Trophoblast cell (in vitro differentiated cells and primary cell): Measurements from ENCODE around the gene MFAP1.
A peak's percentile ranks its signal among the peaks of the same experiment; 100 is the strongest.

Experiments
- DNase-seq, 2 donors: peaks; one replicate each; pipeline ENCODE4 v3.0.0-alpha.2; 2016
- H2AFZ ChIP-seq: 2 replicates; pipeline ENCODE4 v1.6.1; 2013; ENCODE audit warnings: low read length, moderate library complexity, mild to moderate bottlenecking; ENCODE audit not compliant: insufficient read depth, poor library complexity
- H2AK5ac ChIP-seq: 2 replicates; pipeline ENCODE4 v1.6.1; 2013; ENCODE audit warnings: mild to moderate bottlenecking, low read length
- H2BK120ac ChIP-seq: 2 replicates; pipeline ENCODE4 v1.6.1; 2013; ENCODE audit warnings: low read length, mild to moderate bottlenecking, moderate library complexity; ENCODE audit not compliant: insufficient read depth, poor library complexity
- H2BK12ac ChIP-seq: 2 replicates; pipeline ENCODE4 v1.6.1; 2013; ENCODE audit warnings: mild to moderate bottlenecking, low read length, moderate library complexity
- H2BK5ac ChIP-seq: 2 replicates; pipeline ENCODE4 v1.6.1; 2013; ENCODE audit warnings: low read length, low read depth, moderate library complexity, mild to moderate bottlenecking; ENCODE audit not compliant: poor library complexity
- H3K14ac ChIP-seq: 2 replicates; pipeline ENCODE4 v1.6.1; 2013; ENCODE audit warnings: mild to moderate bottlenecking, low read length
- H3K18ac ChIP-seq: 2 replicates; pipeline ENCODE4 v1.6.1; 2013; ENCODE audit warnings: mild to moderate bottlenecking, low read length
- H3K23ac ChIP-seq: 2 replicates; pipeline ENCODE4 v1.6.1; 2013; ENCODE audit warnings: low read length
- H3K27ac ChIP-seq: 2 replicates; pipeline ENCODE4 v1.5.1; 2013; ENCODE audit warnings: low read depth, mild to moderate bottlenecking, inconsistent platforms, low read length, moderate library complexity
- H3K27me3 ChIP-seq: 2 replicates; pipeline ENCODE4 v1.6.1; 2013; ENCODE audit warnings: inconsistent platforms, mild to moderate bottlenecking, low read length, moderate library complexity; ENCODE audit not compliant: insufficient read depth
- H3K36me3 ChIP-seq, 2 experiments: 1 replicate in 1 of 2; 2 replicates in 1 of 2; pipeline ENCODE4 v1.6.1; 2013; ENCODE audit warnings: low read length in 2 of 2, mild to moderate bottlenecking in 2 of 2, moderate library complexity in 1 of 2; ENCODE audit not compliant: insufficient read depth in 2 of 2, control insufficient read depth in 1 of 2
- H3K4ac ChIP-seq: 2 replicates; pipeline ENCODE4 v1.6.1; 2013; ENCODE audit warnings: low read depth, mild to moderate bottlenecking, low read length, moderate library complexity
- H3K4me1 ChIP-seq, 2 experiments: 1 replicate in 1 of 2; 2 replicates in 1 of 2; pipeline ENCODE4 v1.6.1; 2013; ENCODE audit warnings: low read length in 2 of 2, mild to moderate bottlenecking in 2 of 2, moderate library complexity in 1 of 2; ENCODE audit not compliant: insufficient read depth in 2 of 2, control insufficient read depth in 1 of 2
- H3K4me2 ChIP-seq: 2 replicates; pipeline ENCODE4 v1.6.1; 2013; ENCODE audit warnings: inconsistent platforms, mild to moderate bottlenecking, low read length, moderate library complexity
- H3K4me3 ChIP-seq: 2 replicates; pipeline ENCODE4 v1.5.1; 2013; ENCODE audit warnings: mild to moderate bottlenecking, low read depth, low read length, inconsistent platforms
- H3K79me1 ChIP-seq: one replicate; pipeline ENCODE4 v1.6.1; 2013; ENCODE audit warnings: low read length
- H3K79me2 ChIP-seq: 2 replicates; pipeline ENCODE4 v1.6.1; 2013; ENCODE audit warnings: low read length, mild to moderate bottlenecking; ENCODE audit not compliant: control insufficient read depth, insufficient read depth, poor library complexity
- H3K9ac ChIP-seq: 2 replicates; pipeline ENCODE4 v1.6.1; 2013; ENCODE audit warnings: mild to moderate bottlenecking, low read length
- H3K9me3 ChIP-seq: 2 replicates; pipeline ENCODE4 v1.6.1; 2013; ENCODE audit warnings: low read depth, mild to moderate bottlenecking, control low read depth, inconsistent platforms, low read length; ENCODE audit not compliant: insufficient read depth
- H4K12ac ChIP-seq: 2 replicates; pipeline ENCODE4 v1.6.1; 2013; ENCODE audit warnings: low read depth, mild to moderate bottlenecking, low read length, moderate library complexity
- H4K8ac ChIP-seq: 2 replicates; pipeline ENCODE4 v1.6.1; 2013; ENCODE audit warnings: low read depth, mild to moderate bottlenecking, low read length, moderate library complexity
- H4K91ac ChIP-seq: one replicate; pipeline ENCODE4 v1.6.1; 2013; ENCODE audit warnings: low read depth, mild to moderate bottlenecking, low read length, moderate library complexity
- WGBS: extraction: QIAGEN DNeasy Blood & Tissue Kit; methylation state at CpG from one replicate; pipeline ENCODE4 v1.1.7; 2013; ENCODE audit warnings: missing lambda C conversion rate; ENCODE audit not compliant: insufficient read length, insufficient coverage; ENCODE audit errors: extremely low coverage; 5-methylcytosine and 5-hydroxymethylcytosine counted together

MFAP1 gene

GRCh38 chr15:43796566-43796965, 27.9 kb downstream of the MFAP1 start:
- Histone ChIP-seq H2AK5ac (no peak overlapping the region), H3K36me3 (peaks cover 36 to 45% of the 10 kb centered on the region in 2 experiments), H2AFZ (no peak overlapping the region), H3K4me3 (no peak overlapping the region), H3K9me3 (peaks cover 2% of the 10 kb centered on the region), H2BK12ac (no peak overlapping the region), H4K8ac (no peak overlapping the region), H4K12ac (no peak overlapping the region), H2BK120ac (no peak overlapping the region), H3K79me2 (peaks cover 15% of the 10 kb centered on the region), H3K4ac (no peak overlapping the region), H3K4me2 (no peak overlapping the region), H3K27ac (no peak overlapping the region), H3K18ac (no peak overlapping the region), H3K9ac (no peak overlapping the region), H4K91ac (no peak overlapping the region), H3K79me1 (peaks cover 17% of the 10 kb centered on the region), H3K27me3 (no peaks in the 10 kb centered on the region), H3K23ac (no peak overlapping the region), H3K14ac (no peak overlapping the region), H2BK5ac (no peak overlapping the region), H3K4me1 (peaks cover 14 to 29% of the 10 kb centered on the region in 2 experiments)
- no peak for DNase-seq
- no CpG with 5 or more reads among the region's 3 CpGs for WGBS

DNA sequence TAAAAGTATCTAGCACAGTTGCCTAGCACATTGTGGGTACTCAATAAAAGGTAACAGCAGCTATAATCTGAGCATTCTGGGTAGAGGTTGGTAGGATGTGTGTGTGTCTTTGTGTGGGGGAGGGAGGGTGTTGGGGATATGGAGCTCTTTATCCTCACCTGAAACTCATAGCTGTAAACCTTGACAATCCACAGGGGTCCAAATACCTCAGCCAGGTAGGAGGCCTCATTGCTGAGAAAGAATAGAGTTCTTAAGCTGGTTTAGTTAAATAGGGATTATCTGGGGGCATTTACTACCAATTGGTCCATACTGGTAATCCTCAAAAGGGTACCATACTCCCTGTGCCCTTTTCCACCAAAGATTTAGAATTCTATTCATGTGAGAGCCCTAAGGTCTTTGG, 28.5 kb downstream of the MFAP1 start:
- Histone ChIP-seq H3K79me2 (peaks cover 15% of the 10 kb centered on the region), H2BK120ac (no peak overlapping the region), H2AK5ac (no peak overlapping the region), H3K18ac (no peak overlapping the region), H3K4me2 (no peak overlapping the region), H4K91ac (no peak overlapping the region), H2BK12ac (no peak overlapping the region), H2BK5ac (no peak overlapping the region), H3K14ac (no peak overlapping the region), H3K27me3 (no peaks in the 10 kb centered on the region), H3K36me3 (peaks cover 36 to 42% of the 10 kb centered on the region in 2 experiments), H3K9ac (no peak overlapping the region), H3K4me1 (peaks cover 14 to 27% of the 10 kb centered on the region in 2 experiments), H3K23ac (no peak overlapping the region), H4K12ac (no peak overlapping the region), H3K9me3 (peaks cover 2% of the 10 kb centered on the region), H3K27ac (no peak overlapping the region), H3K4ac (no peak overlapping the region), H2AFZ (no peak overlapping the region), H3K4me3 (no peak overlapping the region), H4K8ac (no peak overlapping the region), H3K79me1 (peaks cover 18% of the 10 kb centered on the region)
- DNase-seq: no peak

- H3K27ac ChIP-seq: no peak overlapping the region
- no CpG with 5 or more reads among the region's 2 CpGs for WGBS
Observed at GRCh38 chr15:43795197-43795596, 29.3 kb downstream of the MFAP1 start.

DNA sequence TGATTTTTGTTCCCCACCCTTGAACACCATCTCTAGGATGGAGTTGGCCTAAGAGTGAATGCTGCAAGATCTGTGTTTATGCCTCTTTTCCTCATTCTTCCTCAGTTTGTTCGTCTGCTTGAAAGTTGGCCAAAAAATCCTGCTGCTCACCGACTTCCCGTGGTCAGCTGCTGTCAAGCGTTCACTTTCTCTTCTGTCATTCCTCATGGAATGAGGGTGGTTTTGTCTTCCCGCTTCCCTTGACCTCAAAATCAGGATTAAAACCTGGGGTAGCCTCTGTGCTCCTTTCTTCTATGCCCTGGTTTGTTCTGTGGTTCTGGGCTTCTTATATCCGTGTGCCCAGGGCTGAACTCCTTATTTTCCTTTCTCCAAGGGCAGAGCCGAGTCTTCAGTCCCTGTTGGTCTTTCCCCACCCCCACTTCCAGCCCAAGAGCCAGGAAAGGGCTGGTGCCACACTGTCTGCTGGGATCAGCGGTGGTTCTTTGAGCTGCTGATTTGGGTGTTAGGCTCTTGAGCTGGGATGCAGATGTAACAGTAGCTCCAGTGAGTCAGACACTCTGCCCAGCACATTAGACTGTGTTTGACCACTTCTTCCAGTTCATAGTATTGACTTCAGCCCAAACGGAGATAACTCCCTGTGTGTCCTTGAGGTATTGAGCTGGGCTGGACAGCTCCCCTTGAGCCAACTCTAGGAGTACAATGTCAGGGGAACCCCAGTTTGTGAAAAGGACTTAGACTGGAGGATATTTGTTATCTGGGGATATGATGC, 30.0 kb downstream of the MFAP1 start:
- Histone ChIP-seq H3K4me1 (peaks cover 7 to 21% of the 10 kb centered on the region in 2 experiments), H4K91ac (no peak overlapping the region), H3K36me3 (peaks cover 30 to 35% of the 10 kb centered on the region in 2 experiments), H4K8ac (no peak overlapping the region), H3K4ac (no peak overlapping the region), H3K9ac (no peak overlapping the region), H3K4me2 (peak overlapping the region; percentile 10), H2AFZ (no peak overlapping the region), H3K27me3 (no peaks in the 10 kb centered on the region), H2AK5ac (no peak overlapping the region), H3K18ac (no peak overlapping the region), H4K12ac (no peak overlapping the region), H3K9me3 (no peaks in the 10 kb centered on the region), H3K14ac (no peak overlapping the region), H2BK120ac (no peak overlapping the region), H2BK12ac (no peak overlapping the region), H3K79me1 (peaks cover 10% of the 10 kb centered on the region), H3K4me3 (no peak overlapping the region), H3K23ac (no peak overlapping the region), H2BK5ac (no peak overlapping the region), H3K27ac (no peak overlapping the region), H3K79me2 (peaks cover 12% of the 10 kb centered on the region)
- no CpG with 5 or more reads among the region's 9 CpGs for WGBS
- DNase-seq: no peak

More at GRCh38 chr15:43795197-43795596, 29.3 kb downstream of the MFAP1 start:
- Histone ChIP-seq H3K18ac (no peak overlapping the region), H4K12ac (no peak overlapping the region), H2AFZ (no peak overlapping the region), H3K27me3 (no peaks in the 10 kb centered on the region), H3K23ac (no peak overlapping the region), H3K9me3 (peaks cover 2% of the 10 kb centered on the region), H2AK5ac (no peak overlapping the region), H3K4me3 (no peak overlapping the region), H4K91ac (no peak overlapping the region), H2BK120ac (no peak overlapping the region), H3K79me1 (peaks cover 15% of the 10 kb centered on the region), H3K79me2 (peaks cover 12% of the 10 kb centered on the region), H3K9ac (no peak overlapping the region), H3K4me1 (peaks cover 13 to 27% of the 10 kb centered on the region in 2 experiments), H2BK5ac (no peak overlapping the region), H3K4ac (no peak overlapping the region), H3K4me2 (no peak overlapping the region), H3K14ac (no peak overlapping the region), H3K36me3 (peaks cover 36 to 42% of the 10 kb centered on the region in 2 experiments), H4K8ac (no peak overlapping the region), H2BK12ac (no peak overlapping the region)
- no peak for DNase-seq
